ENCODE data around the gene DGKB.

The DGKB gene

DNA sequence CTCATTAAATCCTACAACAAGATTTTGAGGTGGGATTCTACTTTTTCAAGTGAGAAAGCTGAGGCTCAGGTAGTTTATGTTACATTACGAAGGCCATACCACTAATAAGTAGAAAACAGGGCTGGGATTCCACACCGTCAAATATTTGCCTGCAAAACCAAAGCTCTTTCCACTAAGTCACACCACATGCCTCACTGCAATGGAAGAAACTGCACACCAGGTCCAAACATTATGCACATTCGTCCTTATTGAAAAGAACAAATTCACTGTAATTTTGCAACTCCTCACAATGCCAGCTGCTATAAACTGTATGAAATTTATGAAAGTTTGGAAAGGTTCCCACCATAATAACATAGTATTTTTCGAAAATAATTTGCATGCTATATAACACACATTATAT, 66.5 kb downstream of the DGKB start:
- POLR2A ChIA-PET (ENCODE audit: low non-redundant PET) = no interaction called here
- no peak for DNase-seq (ENCODE audit: low spot score)
- TF ChIP-seq CTCF (conservative IDR thresholded peaks at IDR 0.05; ENCODE audit: low read depth) = no peak
- CTCF ChIA-PET = interaction anchor here (0.6 kb wide), 1 partner anchor 16 kb away, joined by 6 read pairs; no protein-coding TSS in a partner anchor
- H3K27ac ChIP-seq = no peak overlapping the region

DNA sequence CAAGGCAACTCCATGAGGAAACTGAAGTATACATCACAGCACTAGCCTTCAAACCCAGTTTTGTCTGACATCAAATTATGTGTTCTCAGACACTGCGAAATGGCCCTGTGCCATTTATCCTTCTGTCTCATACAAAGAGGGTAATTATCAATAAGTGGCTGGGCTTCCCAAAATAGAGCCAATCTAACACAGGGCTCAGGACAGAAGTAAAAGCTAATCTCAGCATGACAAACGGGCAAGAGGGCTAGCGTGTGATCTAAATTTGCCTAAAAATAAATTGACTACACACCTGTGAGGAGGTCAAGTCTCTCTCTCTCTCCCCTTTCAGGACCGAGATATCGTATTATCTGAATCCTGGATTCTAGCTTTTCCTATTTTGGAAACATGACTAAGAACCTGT, 67.2 kb downstream of the DGKB start:
- no peak for TF ChIP-seq CTCF (conservative IDR thresholded peaks at IDR 0.05; ENCODE audit: low read depth)
- DNase-seq (ENCODE audit: low spot score) = no peak
- no peak overlapping the region for H3K27ac ChIP-seq
- ChIA-PET POLR2A (ENCODE audit: low non-redundant PET) (no interaction called here), CTCF (interaction anchor here (0.6 kb wide), 1 partner anchor 16 kb away, joined by 6 read pairs; no protein-coding TSS in a partner anchor)

- CTCF ChIA-PET = no interaction called here
- no peak for TF ChIP-seq CTCF (conservative IDR thresholded peaks at IDR 0.05; ENCODE audit: low read depth)
- H3K27ac ChIP-seq = no peak overlapping the region
- no peak for DNase-seq (ENCODE audit: low spot score)
- POLR2A ChIA-PET (ENCODE audit: low non-redundant PET) = no interaction called here
These were observed 67.7 kb downstream of the DGKB start for GRCh38 chr7:14834883-14835282.

DNA sequence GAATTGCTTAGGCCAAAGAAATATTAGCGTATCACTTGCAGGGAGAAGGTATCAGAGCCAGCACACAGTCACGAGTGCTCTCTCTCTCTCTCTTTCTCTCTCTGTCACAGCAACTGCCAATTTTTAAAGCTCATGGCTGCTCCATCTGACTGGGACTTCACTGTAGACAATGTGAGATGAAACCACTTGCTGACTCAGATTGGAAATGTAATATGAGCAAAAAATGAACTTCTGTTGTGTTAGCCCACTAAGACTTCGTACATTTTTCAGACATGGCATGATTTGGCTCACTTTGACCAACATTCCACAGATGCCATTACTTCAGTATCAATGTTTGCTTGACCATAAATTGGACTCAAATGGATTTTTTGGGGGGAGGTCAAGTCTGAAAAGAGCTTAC, 68.1 kb downstream of the DGKB start:
- POLR2A ChIA-PET (ENCODE audit: low non-redundant PET) = no interaction called here
- DNase-seq (ENCODE audit: low spot score) = no peak
- no peak overlapping the region for H3K27ac ChIP-seq
- TF ChIP-seq CTCF (conservative IDR thresholded peaks at IDR 0.05; ENCODE audit: low read depth) = no peak
- CTCF ChIA-PET = no interaction called here

- no peak for TF ChIP-seq CTCF (conservative IDR thresholded peaks at IDR 0.05; ENCODE audit: low read depth)
- POLR2A ChIA-PET (ENCODE audit: low non-redundant PET) = no interaction called here
- no peak overlapping the region for H3K27ac ChIP-seq
- CTCF ChIA-PET = no interaction called here
- no peak for DNase-seq (ENCODE audit: low spot score)
These were observed 68.8 kb downstream of the DGKB start for GRCh38 chr7:14833707-14834106.

- no peak for TF ChIP-seq CTCF (conservative IDR thresholded peaks at IDR 0.05; ENCODE audit: low read depth)
- ChIA-PET CTCF (no interaction called here), POLR2A (ENCODE audit: low non-redundant PET) (no interaction called here)
- no peak overlapping the region for H3K27ac ChIP-seq
- DNase-seq (ENCODE audit: low spot score) = no peak
These were observed 74.5 kb downstream of the DGKB start for GRCh38 chr7:14828053-14828452.

GRCh38 chr7:14826426-14826825, 76.1 kb downstream of the DGKB start:
- no peak for TF ChIP-seq CTCF (conservative IDR thresholded peaks at IDR 0.05; ENCODE audit: low read depth)
- CTCF ChIA-PET = no interaction called here
- no peak for DNase-seq (ENCODE audit: low spot score)
- H3K27ac ChIP-seq = no peak overlapping the region
- POLR2A ChIA-PET (ENCODE audit: low non-redundant PET) = no interaction called here

Measured in RWPE1 (cell line).